Measurements from ENCODE around the gene UBE2E2.

Gene UBE2E2

DNA sequence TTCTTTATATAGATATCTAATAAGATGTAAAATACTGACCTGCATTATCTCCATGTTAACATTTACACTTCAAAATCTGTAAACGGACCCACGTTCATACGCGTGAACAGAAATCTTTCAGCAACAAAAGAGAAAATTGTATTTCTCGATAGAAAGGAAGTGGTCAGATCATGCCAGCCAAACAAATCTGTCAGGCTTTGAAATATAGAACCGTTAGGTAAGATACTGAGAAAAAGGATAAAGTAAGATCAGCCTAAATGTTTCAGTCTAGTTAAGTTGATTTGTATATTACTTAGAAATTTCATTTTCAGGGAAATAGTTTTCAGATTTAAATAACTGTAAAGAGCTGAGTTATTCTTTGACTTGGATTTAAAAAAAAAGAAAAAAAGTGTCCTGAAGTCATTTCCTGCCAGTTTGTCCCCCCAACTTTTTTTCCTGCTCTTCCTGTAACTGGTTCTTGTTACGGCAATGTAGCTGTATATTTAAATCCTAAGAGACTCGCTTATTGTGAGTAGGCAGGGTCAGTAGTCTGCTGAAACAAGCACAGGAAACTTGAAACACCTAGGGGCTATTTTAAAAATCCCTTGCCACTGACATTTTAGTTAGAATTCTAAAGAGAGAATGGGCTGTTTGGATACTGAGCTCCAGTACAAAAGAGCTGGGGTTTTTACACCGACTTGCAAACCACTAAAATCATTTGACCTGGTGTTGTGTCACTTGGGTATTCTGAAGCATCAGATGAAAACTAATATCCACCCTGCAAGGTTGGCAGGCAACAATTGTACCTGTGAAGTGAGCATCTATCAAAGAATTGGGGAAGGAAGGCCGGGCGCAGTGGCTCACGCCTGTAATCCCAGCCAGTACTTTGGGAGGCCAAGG lies 237.5 kb downstream of the UBE2E2 start:
- DNase-seq (ENCODE audit: low spot score): no peak

- no peak for DNase-seq (ENCODE audit: low spot score)
These were observed 239.7 kb downstream of the UBE2E2 start for GRCh38 chr3:23442598-23443383.

GRCh38 chr3:23444386-23444785 lies 241.3 kb downstream of the UBE2E2 start:
- DNase-seq (ENCODE audit: low spot score): no peak

- DNase-seq (ENCODE audit: low spot score): no peak
These were observed 243.2 kb downstream of the UBE2E2 start for GRCh38 chr3:23446301-23446700.

GRCh38 chr3:23448998-23449537 lies 245.9 kb downstream of the UBE2E2 start:
- DNase-seq (ENCODE audit: low spot score): no peak

GRCh38 chr3:23450051-23450450 lies 246.9 kb downstream of the UBE2E2 start:
- DNase-seq (ENCODE audit: low spot score): no peak

- DNase-seq (ENCODE audit: low spot score): no peak
These were observed 247.7 kb downstream of the UBE2E2 start for GRCh38 chr3:23450806-23451205.

DNA sequence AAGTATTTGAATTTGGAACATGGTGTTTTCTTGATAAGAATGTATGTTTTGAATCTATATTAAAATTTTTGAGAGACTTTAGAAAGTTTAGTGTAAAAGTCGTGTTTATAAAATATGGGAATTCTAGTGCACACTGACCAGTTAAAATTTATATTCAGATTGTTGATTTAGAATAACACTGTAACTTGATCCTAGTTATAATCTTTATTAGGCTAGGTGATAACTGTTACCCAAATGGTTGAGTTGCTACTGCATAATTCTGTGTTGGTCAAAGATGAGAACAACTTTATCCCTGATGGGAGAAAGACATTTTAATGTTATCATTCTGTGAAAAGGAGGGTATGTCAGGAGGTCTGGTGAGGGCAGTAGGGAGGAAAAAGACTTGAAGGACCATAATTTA lies 249.3 kb downstream of the UBE2E2 start:
- DNase-seq (ENCODE audit: low spot score): no peak

DNA sequence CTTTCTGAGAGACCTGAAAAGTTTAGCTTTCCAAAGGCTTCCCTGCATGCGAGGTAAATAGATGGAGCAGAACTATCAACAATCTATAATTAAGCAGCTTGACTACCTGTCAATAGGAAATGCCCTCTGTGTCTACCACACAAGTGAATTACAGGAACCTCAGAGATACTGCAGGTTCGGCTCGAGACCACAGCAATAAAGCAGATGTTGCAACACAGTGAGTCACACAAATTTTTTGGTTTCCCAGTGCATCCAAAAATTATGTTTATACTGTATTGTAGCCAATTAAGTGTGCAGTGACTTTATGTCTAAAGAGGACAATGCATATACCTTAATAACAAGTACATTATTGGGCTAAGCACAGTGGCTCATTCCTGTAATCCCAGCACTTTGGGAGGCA lies 252.0 kb downstream of the UBE2E2 start:
- DNase-seq (ENCODE audit: low spot score): no peak

DNA sequence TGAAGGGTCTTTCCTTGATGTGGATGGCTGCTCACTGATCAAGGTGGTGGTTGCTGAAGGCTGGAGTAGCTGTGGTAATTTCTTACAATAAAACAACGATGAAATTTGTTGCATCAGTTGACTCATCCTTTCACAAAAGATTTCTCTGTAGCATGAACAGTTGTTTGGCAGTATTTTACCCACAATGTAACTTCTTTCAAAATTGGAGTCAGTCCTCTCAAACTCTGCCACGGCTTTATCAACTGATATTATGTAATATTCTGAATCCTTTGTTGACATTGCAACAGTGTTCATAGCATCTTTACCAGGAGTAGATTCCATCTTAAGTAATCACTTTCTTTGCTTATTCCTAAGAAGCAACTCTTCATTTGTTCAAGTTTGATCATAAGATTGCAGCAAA lies 252.6 kb downstream of the UBE2E2 start:
- DNase-seq (ENCODE audit: low spot score): no peak

GRCh38 chr3:23457697-23458096 lies 254.6 kb downstream of the UBE2E2 start:
- no peak for DNase-seq (ENCODE audit: low spot score)

DNA sequence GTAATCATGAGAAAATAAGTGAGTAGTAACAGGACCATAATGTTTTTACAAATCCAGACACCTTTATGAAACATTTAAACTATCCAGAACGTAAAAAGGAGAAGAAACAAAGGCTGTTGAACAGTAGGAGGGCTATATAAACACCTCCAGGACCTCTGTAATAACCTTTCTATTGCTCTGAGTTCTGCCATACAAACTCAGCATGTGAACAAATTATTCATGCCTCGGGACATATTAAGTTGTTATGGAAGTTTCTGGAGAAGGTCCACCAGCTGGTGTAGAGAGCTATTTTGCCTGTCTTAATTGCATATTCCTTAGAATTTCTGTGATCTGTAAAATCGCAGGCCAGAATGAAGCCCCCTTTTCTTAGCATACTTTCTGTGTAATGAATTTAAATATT lies 256.3 kb downstream of the UBE2E2 start:
- DNase-seq (ENCODE audit: low spot score): no peak

DNA sequence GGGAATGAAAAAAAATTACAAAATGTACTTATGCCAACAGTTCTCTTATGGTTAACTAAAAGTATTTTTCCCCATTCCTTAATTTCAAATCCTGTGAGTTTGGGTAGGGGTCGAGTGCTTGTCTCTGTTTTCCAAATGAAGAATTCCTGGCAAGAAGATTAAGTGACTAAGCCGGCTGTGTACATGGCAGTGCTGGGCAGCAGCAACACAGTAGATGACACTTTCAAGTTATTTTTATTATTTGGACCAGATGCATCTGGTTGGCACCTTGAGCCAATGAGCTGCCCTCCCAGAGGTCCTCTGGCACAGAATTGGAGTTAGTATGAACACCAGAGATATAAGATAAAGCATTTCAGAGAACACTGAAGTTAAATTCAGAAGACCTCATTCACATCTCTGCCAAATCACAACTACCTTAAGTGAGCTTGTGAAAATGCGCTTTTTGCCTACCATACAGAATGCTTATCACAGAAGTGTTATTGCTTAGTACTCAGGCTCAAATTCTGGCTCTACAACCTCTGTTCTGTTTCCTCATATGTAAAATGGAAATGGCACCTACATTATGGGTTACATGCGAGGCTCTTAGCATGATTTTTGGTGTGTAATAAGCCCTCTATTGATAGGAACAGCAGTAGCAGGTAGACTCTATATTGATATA lies 256.9 kb downstream of the UBE2E2 start:
- no peak for DNase-seq (ENCODE audit: low spot score)

DNA sequence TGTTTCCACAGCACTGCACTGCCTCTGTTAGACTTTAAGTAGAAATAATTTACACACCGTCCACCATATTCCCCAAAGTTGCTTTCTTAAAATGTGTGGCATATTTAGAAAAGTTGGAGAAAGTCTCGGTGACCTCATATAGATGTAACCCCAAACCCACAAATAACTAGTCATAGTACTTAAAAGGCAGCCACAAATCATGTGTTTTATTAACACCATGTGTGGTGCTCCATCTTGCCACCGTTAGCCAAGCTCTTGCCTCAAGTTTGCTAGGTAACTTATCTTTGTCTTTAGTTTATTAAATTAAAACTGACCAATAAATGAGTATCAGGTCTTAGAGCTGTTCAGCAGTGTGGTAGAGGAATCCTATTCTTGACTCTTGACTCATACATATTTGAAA lies 257.9 kb downstream of the UBE2E2 start:
- DNase-seq (ENCODE audit: low spot score): no peak

- no peak for DNase-seq (ENCODE audit: low spot score)
These were observed 260.7 kb downstream of the UBE2E2 start for GRCh38 chr3:23463791-23464190.

GRCh38 chr3:23465569-23465968 lies 262.4 kb downstream of the UBE2E2 start:
- no peak for DNase-seq (ENCODE audit: low spot score)

DNA sequence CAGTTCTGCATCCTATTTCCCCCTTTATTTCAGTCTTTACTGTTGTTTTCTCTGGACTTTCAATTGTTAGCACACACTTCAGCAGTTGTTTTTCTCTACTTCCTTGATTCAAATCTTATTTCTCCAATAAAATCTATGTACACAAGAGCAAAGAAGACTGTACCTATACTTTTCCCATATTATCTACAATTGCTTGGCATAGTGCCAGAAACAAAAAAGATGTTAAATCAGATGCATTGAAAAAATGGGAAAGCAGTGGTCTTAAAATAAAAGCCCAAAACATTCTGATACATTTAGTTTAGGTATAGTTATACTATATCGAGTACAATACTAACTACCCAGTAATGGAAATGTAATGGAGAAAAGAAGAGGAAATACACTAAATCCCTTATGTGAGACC lies 265.1 kb downstream of the UBE2E2 start:
- DNase-seq (ENCODE audit: low spot score): no peak

- no peak for DNase-seq (ENCODE audit: low spot score)
These were observed 271.6 kb downstream of the UBE2E2 start for GRCh38 chr3:23474580-23475357.

- no peak for DNase-seq (ENCODE audit: low spot score)
These were observed 272.3 kb downstream of the UBE2E2 start for GRCh38 chr3:23475446-23475845.

DNA sequence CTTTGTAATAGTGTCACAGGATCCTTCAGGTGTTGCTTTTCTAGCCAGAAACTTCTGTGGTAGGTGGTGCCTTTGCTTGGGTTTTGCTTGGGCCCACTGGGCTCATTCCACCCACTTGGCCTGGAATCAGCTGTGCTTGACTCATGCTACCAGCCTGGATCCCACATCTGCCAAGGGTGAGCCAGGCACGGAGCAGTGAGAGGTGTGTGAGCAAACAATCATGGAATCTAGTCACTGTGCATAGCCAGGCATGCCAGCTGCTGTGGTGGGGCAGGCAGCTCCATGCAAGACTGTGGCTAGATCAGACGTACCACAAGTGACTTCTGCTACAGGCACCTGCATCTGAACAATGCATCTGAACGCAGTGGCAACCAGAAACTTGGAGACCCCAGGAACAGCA lies 275.9 kb downstream of the UBE2E2 start:
- DNase-seq (ENCODE audit: low spot score): no peak

DNA sequence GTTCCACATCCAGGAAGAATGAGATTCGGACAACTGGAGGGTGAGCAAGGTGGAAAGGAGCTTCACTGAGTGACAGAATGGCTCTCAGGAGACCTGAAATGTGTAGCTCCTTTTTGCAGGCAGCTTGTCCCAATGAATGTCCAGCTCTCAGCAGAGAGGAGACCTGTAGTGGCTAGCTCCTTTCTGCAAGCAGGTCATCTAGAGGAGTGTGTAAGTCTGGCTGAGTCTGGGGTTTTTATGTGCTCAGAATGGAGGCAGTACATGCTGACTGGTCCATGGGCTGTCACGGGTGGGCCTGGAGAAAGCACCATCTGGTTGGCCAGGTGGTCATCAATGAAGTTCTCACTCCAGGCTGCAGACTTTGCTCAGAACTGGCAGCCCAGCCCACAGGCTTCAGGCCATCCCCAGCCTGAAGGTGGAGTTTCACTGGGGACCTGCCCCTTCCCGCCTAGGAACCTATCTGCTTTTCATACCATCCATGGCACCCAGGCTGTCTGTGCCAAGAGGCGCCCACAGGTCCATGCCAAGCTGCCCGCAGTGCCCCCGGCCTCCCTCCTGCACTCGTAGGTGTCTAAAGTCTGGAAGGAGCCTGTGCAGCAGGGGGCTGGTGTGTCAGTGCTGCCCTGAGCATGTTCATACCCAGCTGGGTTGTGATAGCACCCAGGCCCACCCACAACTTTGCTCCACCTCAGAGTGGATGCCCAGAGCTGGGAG lies 276.6 kb downstream of the UBE2E2 start:
- no peak for DNase-seq (ENCODE audit: low spot score)
